ENCODE measurements around the gene LSM11.

The LSM11 gene

DNA sequence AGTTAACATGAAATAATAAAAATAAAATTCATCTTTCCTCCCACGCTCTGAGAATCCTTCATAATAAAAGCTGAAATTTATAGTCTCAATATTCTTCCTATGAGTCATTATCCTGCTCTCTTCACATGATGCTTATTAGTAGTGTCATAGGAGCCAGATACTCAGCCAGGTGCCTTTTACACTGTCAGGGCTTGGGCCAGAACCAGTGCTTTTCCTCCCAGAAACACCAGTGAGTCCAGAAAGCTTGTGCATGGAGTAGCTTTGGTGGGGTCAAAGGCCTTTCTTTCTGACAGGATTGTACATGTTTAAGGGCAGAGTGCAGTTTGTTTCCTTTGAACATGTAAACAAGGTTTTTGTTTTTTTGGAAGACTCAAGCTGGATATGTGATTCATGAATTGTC, 6.8 kb downstream of the LSM11 start:
- no peak overlapping the region for H3K4me2 ChIP-seq (ENCODE audit: low read depth, low read length, poor library complexity, severe bottlenecking)
- peaks cover 8% of the 10 kb centered on the region for H3K4me1 ChIP-seq (ENCODE audit: insufficient read depth, low read length, poor library complexity, severe bottlenecking)
- no peak overlapping the region for H2AFZ ChIP-seq (ENCODE audit: low read length)

DNA sequence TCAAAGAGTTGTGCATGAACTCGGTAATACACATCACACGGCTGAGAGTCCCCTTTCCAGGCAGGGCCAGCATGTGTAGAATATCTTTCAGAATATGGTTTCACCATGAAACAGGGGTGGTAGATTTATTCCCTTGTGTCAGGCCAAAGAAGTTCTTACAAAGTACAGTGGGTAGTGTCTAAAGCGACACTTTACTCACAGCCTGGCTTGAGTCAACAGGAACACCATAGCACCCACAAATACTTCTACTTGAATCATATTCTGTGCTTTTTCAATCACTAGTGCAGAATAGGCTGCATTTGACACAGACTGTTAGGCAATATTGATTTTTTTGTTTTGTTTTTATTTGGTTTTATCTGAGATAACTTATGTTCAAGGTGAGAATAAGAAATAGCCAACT, 12.6 kb downstream of the LSM11 start:
- H3K4me3 ChIP-seq (ENCODE audit: low read length, poor library complexity, severe bottlenecking) = no peak overlapping the region
- no peaks in the 10 kb centered on the region for H3K9me2 ChIP-seq (replicated peaks; ENCODE audit: low read depth, low read length)
- H3K9ac ChIP-seq (ENCODE audit: low read depth, low read length, poor library complexity, severe bottlenecking) = no peak overlapping the region
- peaks cover 3% of the 10 kb centered on the region; the same call in 1 of the 2 replicates for H3K36me3 ChIP-seq (ENCODE audit: insufficient read depth, low read length)
- TF ChIP-seq CTCF (conservative IDR thresholded peaks at IDR 0.05; ENCODE audit: low read length) (no peak), EZH2phosphoT487 (IDR thresholded peaks at IDR 0.05; ENCODE audit: borderline replicate concordance) (no peak)
- H3K4me2 ChIP-seq (ENCODE audit: low read depth, low read length, poor library complexity, severe bottlenecking) = no peak overlapping the region
- H3K27me3 ChIP-seq (ENCODE audit: insufficient read depth, low read length, poor library complexity, severe bottlenecking) = no peaks in the 10 kb centered on the region
- no peak overlapping the region for H2AFZ ChIP-seq (ENCODE audit: low read length)
- H3K4me1 ChIP-seq (ENCODE audit: insufficient read depth, low read length, poor library complexity, severe bottlenecking) = no peaks in the 10 kb centered on the region
- H4K20me1 ChIP-seq (ENCODE audit: insufficient read depth, low read length, poor library complexity, severe bottlenecking) = no peaks in the 10 kb centered on the region
- no peaks in the 10 kb centered on the region for H3K79me2 ChIP-seq (ENCODE audit: insufficient read depth, low read length)
- H3F3A ChIP-seq (ENCODE audit: low read depth) = no peaks in the 10 kb centered on the region
- no peaks in the 10 kb centered on the region for H3K9me3 ChIP-seq (ENCODE audit: insufficient read depth, low read depth, low read length)

More for the DNA sequence above, 6.8 kb downstream of the LSM11 start:
- Histone ChIP-seq H4K20me1 (ENCODE audit: insufficient read depth, low read length, poor library complexity, severe bottlenecking) (no peaks in the 10 kb centered on the region), H3K4me3 (ENCODE audit: low read length, poor library complexity, severe bottlenecking) (no peak overlapping the region), H3K36me3 (ENCODE audit: insufficient read depth, low read length) (peaks cover 3% of the 10 kb centered on the region; the same call in 1 of the 2 replicates), H3K9me3 (ENCODE audit: insufficient read depth, low read depth, low read length) (no peaks in the 10 kb centered on the region), H3K9ac (ENCODE audit: low read depth, low read length, poor library complexity, severe bottlenecking) (no peak overlapping the region), H3K9me2 (replicated peaks; ENCODE audit: low read depth, low read length) (no peaks in the 10 kb centered on the region), H3F3A (ENCODE audit: low read depth) (no peaks in the 10 kb centered on the region), H3K79me2 (ENCODE audit: insufficient read depth, low read length) (0 out of 2 replicates have a peak, but pooled peaks cover 3% of the 10 kb centered on the region), H3K27me3 (ENCODE audit: insufficient read depth, low read length, poor library complexity, severe bottlenecking) (no peaks in the 10 kb centered on the region)
- TF ChIP-seq CTCF (conservative IDR thresholded peaks at IDR 0.05; ENCODE audit: low read length) = no peak
- TF ChIP-seq EZH2phosphoT487 (IDR thresholded peaks at IDR 0.05; ENCODE audit: borderline replicate concordance) = no peak

DNA sequence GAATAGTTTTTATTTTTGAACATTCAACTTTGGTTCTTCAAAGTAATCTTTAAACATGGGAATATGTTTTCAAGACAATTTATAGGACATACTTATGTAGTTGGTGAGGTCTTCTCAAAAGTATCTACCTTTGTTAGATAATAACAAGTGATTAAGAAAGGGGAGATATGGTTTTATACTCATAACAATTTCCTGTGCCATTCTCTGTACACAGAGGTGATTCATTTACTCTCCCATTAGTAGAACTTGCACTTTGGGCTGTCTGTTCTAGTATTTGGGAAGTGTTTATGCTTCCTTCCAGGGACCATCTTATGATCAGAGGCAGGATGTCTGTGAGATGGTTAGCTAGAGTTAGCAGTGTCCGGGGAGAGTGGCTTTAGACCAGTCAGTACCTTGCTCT, 15.2 kb downstream of the LSM11 start:
- Histone ChIP-seq H4K20me1 (ENCODE audit: insufficient read depth, low read length, poor library complexity, severe bottlenecking) (no peaks in the 10 kb centered on the region), H3K4me2 (ENCODE audit: low read depth, low read length, poor library complexity, severe bottlenecking) (no peak overlapping the region), H3F3A (ENCODE audit: low read depth) (no peaks in the 10 kb centered on the region), H3K4me1 (ENCODE audit: insufficient read depth, low read length, poor library complexity, severe bottlenecking) (no peaks in the 10 kb centered on the region), H3K9ac (ENCODE audit: low read depth, low read length, poor library complexity, severe bottlenecking) (no peak overlapping the region), H2AFZ (ENCODE audit: low read length) (no peak overlapping the region), H3K4me3 (ENCODE audit: low read length, poor library complexity, severe bottlenecking) (no peak overlapping the region), H3K79me2 (ENCODE audit: insufficient read depth, low read length) (no peaks in the 10 kb centered on the region), H3K36me3 (ENCODE audit: insufficient read depth, low read length) (peaks cover 3% of the 10 kb centered on the region; the same call in 1 of the 2 replicates), H3K9me2 (replicated peaks; ENCODE audit: low read depth, low read length) (no peaks in the 10 kb centered on the region), H3K9me3 (ENCODE audit: insufficient read depth, low read depth, low read length) (no peaks in the 10 kb centered on the region), H3K27me3 (ENCODE audit: insufficient read depth, low read length, poor library complexity, severe bottlenecking) (no peaks in the 10 kb centered on the region)
- TF ChIP-seq CTCF (conservative IDR thresholded peaks at IDR 0.05; ENCODE audit: low read length) (no peak), EZH2phosphoT487 (IDR thresholded peaks at IDR 0.05; ENCODE audit: borderline replicate concordance) (no peak)

Data from Loucy (cell line).